Activated naive CD4-positive, alpha-beta T cell treated with anti-CD3 and anti-CD28 coated beads, Interleukin-2, amount 10 ng/mL, durations not matched to agents 7 days and 5 days (primary cell): ENCODE measurements around the gene NCKAP5.

Experiments
- CTCF ChIA-PET: fragments of 350-600 bp; sonication (Branson Sonifier 250); formaldehyde crosslinking; loops from one replicate; lab custom pipeline; 2021; ENCODE audit warnings: antibody characterized with exemption; lab: Charles Lee
- DNase-seq: peaks from one replicate; pipeline ENCODE4 v3.0.0-alpha.2; 2020
- H3K27ac Mint-ChIP-seq: one replicate; pipeline ENCODE4 v1.8.0; 2021; ENCODE audit warnings: mild to moderate bottlenecking, moderate library complexity, mixed read lengths
- H3K27me3 Mint-ChIP-seq: one replicate; pipeline ENCODE4 v1.8.0; 2021; ENCODE audit warnings: mild to moderate bottlenecking, mixed read lengths
- H3K36me3 Mint-ChIP-seq: one replicate; pipeline ENCODE4 v1.8.0; 2021; ENCODE audit warnings: mixed read lengths
- H3K4me1 Mint-ChIP-seq: one replicate; pipeline ENCODE4 v1.8.0; 2021; ENCODE audit warnings: mixed read lengths
- H3K4me3 Mint-ChIP-seq: one replicate; pipeline ENCODE4 v1.8.0; 2021; ENCODE audit warnings: mild to moderate bottlenecking, moderate library complexity, mixed read lengths
- H3K9me3 Mint-ChIP-seq: one replicate; pipeline ENCODE4 v1.8.0; 2021; ENCODE audit warnings: mixed read lengths

NCKAP5 gene

DNA sequence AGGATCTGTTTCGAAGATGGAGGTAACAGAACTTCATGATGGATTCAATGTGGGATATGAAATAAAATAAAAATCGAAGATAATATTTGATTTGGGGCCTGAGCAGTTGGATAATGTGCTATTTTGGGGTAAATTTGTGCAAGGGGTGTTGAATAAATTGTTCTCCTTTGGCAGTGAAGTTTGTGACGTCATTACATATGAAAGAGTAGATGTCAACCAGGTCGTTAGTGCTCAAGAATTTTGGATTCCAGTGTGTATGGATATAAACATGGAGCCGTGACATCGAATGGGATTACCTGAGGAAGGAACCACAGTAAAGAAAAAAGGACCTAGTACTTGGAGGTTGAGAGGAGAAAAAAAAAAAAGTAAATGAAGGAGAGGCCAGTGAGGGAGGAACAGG, 253.0 kb downstream of the NCKAP5 start:
- Mint-ChIP-seq H3K9me3 (peaks cover 3% of the 10 kb centered on the region), H3K4me1 (no peaks in the 10 kb centered on the region), H3K27ac (no peak overlapping the region), H3K4me3 (no peak overlapping the region), H3K36me3 (no peaks in the 10 kb centered on the region), H3K27me3 (no peaks in the 10 kb centered on the region)
- DNase-seq = no peak
- CTCF ChIA-PET = no interaction called here

DNA sequence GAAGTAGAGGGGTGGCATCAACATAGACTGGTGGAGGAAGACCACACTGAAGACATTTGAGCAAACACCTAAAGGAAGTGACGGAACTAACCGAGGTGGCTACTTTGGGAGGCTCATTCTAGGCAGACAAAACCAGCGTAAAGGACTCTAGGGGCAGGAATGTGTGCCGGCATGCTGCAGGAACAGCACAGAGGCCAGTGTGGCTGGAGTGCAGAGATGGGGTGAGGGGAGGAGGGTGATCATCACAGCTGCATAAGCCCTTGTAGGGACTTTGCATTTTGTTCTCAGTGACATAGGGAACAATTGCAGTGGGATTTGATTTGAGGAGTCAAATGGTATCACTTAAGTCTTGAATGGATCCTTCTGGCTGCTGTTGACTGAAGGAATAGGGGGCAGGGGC, 253.5 kb downstream of the NCKAP5 start:
- no peaks in the 10 kb centered on the region for H3K27me3 Mint-ChIP-seq
- no peak overlapping the region for H3K27ac Mint-ChIP-seq
- no peaks in the 10 kb centered on the region for H3K4me1 Mint-ChIP-seq
- H3K36me3 Mint-ChIP-seq = no peaks in the 10 kb centered on the region
- no peak for DNase-seq
- no peak overlapping the region for H3K4me3 Mint-ChIP-seq
- peaks cover 3% of the 10 kb centered on the region for H3K9me3 Mint-ChIP-seq
- CTCF ChIA-PET = no interaction called here

DNA sequence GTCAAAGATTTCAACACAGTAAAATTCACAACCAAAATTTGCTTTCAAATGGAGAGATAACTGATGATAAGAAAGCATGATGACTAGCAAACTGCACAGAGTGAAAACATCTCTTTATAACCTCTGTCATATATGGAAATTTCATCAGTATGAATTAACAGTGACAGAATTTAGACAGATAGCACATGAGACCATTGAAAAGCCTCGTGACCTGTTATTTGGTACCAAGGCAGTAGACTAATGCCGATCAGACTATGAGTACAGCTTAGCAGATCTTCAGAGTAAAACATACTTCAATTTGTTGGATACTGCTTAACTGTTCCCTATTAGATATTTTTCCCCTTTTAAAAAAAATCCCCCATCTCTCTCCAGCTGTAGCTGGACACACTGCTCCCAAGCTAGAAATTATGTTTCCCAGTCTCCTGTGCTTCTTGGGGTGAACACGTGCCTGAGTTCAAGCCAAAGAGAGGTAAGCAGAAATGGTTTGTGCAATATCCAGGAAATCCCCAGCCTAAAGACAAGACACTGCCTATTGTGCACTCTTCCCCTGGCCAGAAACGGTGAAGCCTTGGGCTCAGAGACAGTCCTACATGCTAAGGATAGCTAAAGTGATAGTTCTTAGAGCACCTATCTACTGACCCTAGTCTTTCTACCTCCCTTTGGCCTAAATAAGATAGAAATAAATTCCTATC, 256.1 kb downstream of the NCKAP5 start:
- no peak for DNase-seq
- Mint-ChIP-seq H3K36me3 (no peaks in the 10 kb centered on the region), H3K27ac (no peak overlapping the region), H3K4me1 (no peaks in the 10 kb centered on the region), H3K4me3 (no peak overlapping the region), H3K27me3 (no peaks in the 10 kb centered on the region), H3K9me3 (peaks cover 5% of the 10 kb centered on the region)
- CTCF ChIA-PET = no interaction called here

DNA sequence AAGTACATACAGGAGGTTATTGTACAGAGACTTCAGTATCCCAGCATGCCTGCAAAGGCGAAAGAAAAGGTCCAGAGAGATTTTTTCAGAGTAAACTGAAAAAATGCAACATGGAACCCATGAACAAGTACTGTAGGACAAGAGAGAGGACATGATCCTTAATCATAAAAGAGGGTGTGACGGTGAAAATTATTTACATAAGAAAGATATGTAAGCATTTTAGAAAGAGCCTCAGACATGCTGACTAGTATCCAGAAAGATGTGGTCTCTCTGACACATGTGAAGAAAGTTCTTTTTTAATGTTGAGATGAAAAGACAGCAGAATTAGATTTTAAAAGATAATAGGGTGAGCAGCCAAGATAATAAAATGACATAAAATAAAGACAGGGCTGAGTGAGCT, 262.0 kb downstream of the NCKAP5 start:
- no peak for DNase-seq
- CTCF ChIA-PET = no interaction called here
- H3K4me1 Mint-ChIP-seq = no peaks in the 10 kb centered on the region
- H3K36me3 Mint-ChIP-seq = no peaks in the 10 kb centered on the region
- H3K27me3 Mint-ChIP-seq = no peaks in the 10 kb centered on the region
- no peak overlapping the region for H3K4me3 Mint-ChIP-seq
- H3K27ac Mint-ChIP-seq = no peak overlapping the region
- H3K9me3 Mint-ChIP-seq = peaks cover 5% of the 10 kb centered on the region

DNA sequence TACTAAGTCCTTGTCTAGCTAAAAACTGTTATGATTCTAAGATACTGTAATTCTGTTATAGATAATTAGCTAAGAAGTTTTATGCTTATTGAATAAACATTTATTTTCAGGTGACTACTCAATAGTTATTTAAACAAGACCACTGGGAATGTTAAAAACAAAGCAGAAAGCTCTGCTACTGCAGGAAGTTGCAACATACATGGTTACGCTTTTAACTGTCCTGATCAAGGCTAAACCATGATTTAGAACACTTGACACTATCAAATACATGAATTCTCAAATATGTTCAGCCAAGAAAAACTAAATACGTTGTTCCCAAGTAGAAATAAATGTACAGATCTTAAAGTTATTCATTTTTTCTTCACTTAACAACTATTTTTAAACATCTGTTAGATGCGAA, 263.9 kb downstream of the NCKAP5 start:
- no peak for DNase-seq
- Mint-ChIP-seq H3K27ac (no peak overlapping the region), H3K4me3 (no peak overlapping the region), H3K9me3 (peaks cover 2% of the 10 kb centered on the region), H3K27me3 (no peaks in the 10 kb centered on the region), H3K4me1 (no peaks in the 10 kb centered on the region), H3K36me3 (no peaks in the 10 kb centered on the region)
- CTCF ChIA-PET = no interaction called here

DNA sequence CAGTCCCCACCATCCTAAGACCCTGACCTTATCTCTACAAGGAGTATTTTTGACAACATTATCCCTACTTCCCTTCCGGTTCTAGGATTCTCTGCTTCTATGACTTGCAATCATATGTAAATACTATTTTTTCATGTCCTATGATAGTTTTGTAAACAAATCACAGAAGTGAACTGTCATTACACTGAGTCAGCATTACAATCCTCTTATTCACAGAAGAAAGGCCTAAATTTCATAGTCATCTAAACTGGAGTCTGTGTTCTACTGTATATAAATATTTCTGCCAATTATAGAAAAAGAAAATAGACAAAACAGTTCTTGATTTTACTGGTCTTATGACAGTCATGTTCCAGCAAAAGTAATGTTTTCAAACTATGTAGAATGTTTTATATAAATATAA, 265.1 kb downstream of the NCKAP5 start:
- H3K27ac Mint-ChIP-seq = no peak overlapping the region
- H3K4me3 Mint-ChIP-seq = no peak overlapping the region
- no peaks in the 10 kb centered on the region for H3K4me1 Mint-ChIP-seq
- no peaks in the 10 kb centered on the region for H3K36me3 Mint-ChIP-seq
- no peaks in the 10 kb centered on the region for H3K27me3 Mint-ChIP-seq
- CTCF ChIA-PET = no interaction called here
- no peak for DNase-seq
- H3K9me3 Mint-ChIP-seq = peaks cover 4% of the 10 kb centered on the region

DNA sequence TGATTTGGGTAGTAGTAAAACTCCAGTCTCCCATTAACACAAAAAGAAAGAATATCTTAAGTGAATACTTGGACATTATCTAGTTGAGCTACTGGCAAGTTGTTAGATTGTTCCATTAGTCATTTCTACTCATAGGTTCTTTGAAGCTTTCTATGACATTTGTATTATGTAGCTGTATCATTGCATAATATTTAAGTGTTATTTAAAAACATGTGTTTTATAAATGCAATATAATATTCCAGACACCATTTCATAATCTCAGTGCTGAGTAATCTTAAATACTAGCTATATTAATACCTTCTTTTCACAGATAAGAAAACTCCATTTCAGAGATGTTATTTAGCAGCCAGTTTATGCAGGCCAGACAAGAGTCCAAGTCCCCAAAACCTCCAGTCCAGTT, 271.9 kb downstream of the NCKAP5 start:
- H3K27ac Mint-ChIP-seq = no peak overlapping the region
- H3K4me3 Mint-ChIP-seq = no peak overlapping the region
- no peaks in the 10 kb centered on the region for H3K27me3 Mint-ChIP-seq
- no peak for DNase-seq
- no peaks in the 10 kb centered on the region for H3K36me3 Mint-ChIP-seq
- CTCF ChIA-PET = no interaction called here
- H3K9me3 Mint-ChIP-seq = peaks cover 2% of the 10 kb centered on the region
- H3K4me1 Mint-ChIP-seq = no peaks in the 10 kb centered on the region

DNA sequence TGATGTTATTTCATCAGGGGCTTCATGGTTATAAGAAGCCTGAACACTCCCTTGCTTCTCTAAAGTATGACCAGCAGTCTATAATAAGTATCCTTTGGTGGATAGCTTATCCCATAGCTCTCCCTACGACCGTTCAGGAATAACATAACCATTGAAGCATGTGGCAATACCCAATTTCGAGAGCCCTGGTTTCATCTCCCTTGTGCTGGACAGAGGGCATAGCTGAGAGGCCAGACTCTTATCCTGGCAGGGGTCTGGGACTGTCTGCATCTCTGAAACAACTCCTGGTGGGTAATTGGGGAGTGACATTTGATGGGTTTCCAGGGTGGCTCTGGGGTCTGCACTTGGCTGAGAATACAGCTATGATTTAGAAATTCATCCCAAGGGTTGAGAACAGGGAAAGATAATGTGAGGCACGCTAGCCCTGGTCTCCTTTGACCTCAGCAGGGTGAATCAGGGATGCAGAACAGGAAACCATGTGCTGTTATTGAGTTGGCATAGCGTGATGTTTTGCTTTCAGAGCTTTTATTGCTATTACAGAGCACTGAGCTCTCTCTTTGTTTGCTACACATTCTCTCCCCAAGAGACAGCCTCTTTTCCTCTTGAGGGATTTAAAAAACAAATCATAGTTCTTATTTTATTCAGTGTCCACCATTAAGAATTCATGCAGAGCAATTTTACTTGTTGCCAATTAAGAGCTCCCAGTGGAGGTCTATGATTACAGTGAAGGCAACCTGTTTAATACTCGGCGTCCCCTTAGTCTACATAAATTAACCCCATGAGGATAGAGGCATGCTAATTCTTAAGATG, 274.5 kb downstream of the NCKAP5 start:
- H3K4me1 Mint-ChIP-seq = no peaks in the 10 kb centered on the region
- H3K27me3 Mint-ChIP-seq = no peaks in the 10 kb centered on the region
- H3K4me3 Mint-ChIP-seq = no peak overlapping the region
- H3K27ac Mint-ChIP-seq = no peak overlapping the region
- no peak for DNase-seq
- no peaks in the 10 kb centered on the region for H3K9me3 Mint-ChIP-seq
- H3K36me3 Mint-ChIP-seq = no peaks in the 10 kb centered on the region
- CTCF ChIA-PET = no interaction called here

DNA sequence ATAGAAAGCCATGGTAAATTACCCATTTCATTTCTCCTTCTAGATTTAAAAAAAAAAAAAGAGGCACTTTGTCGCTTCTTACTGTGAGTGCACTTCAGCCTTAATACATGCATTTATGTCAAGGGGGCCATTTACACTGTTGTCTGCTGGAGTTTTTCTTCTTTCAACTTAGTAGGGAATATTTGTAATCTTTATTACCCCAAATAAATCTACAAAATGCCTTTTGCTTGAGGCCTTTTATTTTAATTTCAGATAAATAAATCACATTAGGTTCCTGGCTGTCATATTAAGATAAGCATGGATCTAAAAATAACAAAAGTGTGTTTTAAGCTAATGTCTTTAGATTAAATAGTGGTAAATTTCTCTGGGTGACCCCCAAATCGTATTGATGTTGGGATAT, 276.0 kb downstream of the NCKAP5 start:
- H3K9me3 Mint-ChIP-seq = no peaks in the 10 kb centered on the region
- H3K4me1 Mint-ChIP-seq = no peaks in the 10 kb centered on the region
- CTCF ChIA-PET = no interaction called here
- no peaks in the 10 kb centered on the region for H3K27me3 Mint-ChIP-seq
- H3K36me3 Mint-ChIP-seq = no peaks in the 10 kb centered on the region
- DNase-seq = no peak
- H3K27ac Mint-ChIP-seq = no peak overlapping the region
- no peak overlapping the region for H3K4me3 Mint-ChIP-seq

DNA sequence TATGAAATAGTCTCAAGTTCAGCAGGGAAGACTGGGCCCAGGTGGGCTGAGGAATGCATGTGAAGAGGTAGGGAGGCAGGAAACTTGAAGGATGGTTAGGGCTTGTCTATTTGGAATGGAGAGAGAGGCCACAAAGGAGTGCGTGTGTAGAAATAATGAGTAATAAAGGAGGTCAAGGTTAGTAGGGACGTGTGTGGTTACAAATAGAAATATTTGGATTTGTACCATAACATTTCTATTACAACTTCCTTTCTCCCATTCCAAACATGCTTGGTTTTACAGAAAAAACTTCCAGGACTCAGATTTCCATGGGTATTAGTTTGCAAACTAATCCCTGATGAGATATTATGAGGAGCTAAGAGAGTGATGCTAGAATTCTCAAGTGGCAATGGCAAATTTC, 280.6 kb downstream of the NCKAP5 start:
- H3K9me3 Mint-ChIP-seq = no peaks in the 10 kb centered on the region
- DNase-seq = no peak
- no peaks in the 10 kb centered on the region for H3K36me3 Mint-ChIP-seq
- H3K4me1 Mint-ChIP-seq = no peaks in the 10 kb centered on the region
- H3K27ac Mint-ChIP-seq = no peak overlapping the region
- no peak overlapping the region for H3K4me3 Mint-ChIP-seq
- H3K27me3 Mint-ChIP-seq = no peaks in the 10 kb centered on the region
- CTCF ChIA-PET = no interaction called here

DNA sequence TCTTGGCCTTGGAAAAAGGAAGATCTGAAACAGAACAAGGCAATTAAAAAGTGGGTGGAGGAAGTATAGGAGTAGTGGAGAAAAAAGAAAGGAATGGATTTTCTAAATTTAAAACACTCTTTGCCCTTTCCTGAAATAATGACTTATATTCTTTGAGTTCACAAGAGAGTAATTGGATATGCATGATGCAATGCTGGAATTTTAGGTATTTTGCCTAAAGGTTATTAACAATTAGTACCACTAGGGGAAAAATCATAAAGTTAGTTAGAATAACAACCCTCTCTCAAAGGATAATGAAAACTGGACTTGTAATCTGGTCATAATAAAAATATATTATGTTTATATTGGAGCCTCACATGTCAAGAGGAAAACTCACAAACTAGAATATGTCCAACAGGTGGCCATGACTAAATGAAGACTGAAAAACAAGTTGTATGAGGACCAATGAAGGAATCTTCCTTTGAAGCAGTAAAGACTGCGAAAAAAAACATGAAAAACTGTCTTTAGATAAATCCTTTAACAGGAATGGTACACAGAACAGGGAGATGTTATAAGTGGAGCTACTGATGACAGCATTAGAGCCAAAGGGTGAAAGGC, 281.8 kb downstream of the NCKAP5 start:
- Mint-ChIP-seq H3K9me3 (no peaks in the 10 kb centered on the region), H3K27me3 (no peaks in the 10 kb centered on the region), H3K4me1 (no peaks in the 10 kb centered on the region), H3K36me3 (no peaks in the 10 kb centered on the region), H3K27ac (no peak overlapping the region), H3K4me3 (no peak overlapping the region)
- CTCF ChIA-PET = no interaction called here
- no peak for DNase-seq

DNA sequence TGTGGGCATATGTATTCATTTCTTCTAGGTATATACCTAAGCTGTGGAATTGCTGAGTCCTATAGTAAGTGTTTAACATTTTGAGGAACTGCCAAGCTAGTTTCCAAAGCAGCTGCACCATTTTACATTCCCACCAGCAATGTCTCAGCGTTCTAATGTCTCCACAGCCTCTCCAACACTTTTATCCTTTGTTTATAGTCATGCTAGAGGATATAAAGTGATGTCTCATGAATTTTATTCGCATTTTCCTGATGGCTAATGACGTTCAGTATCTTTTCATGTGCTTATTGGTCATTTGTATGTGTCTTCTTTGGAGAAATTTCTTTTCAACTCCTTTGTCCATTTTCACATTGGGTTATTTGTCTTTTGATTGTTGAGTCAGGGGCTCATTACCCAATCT, 295.2 kb downstream of the NCKAP5 start:
- Mint-ChIP-seq H3K4me1 (no peaks in the 10 kb centered on the region), H3K9me3 (no peaks in the 10 kb centered on the region), H3K27me3 (no peaks in the 10 kb centered on the region), H3K4me3 (no peak overlapping the region), H3K27ac (no peak overlapping the region), H3K36me3 (no peaks in the 10 kb centered on the region)
- CTCF ChIA-PET = no interaction called here
- no peak for DNase-seq

DNA sequence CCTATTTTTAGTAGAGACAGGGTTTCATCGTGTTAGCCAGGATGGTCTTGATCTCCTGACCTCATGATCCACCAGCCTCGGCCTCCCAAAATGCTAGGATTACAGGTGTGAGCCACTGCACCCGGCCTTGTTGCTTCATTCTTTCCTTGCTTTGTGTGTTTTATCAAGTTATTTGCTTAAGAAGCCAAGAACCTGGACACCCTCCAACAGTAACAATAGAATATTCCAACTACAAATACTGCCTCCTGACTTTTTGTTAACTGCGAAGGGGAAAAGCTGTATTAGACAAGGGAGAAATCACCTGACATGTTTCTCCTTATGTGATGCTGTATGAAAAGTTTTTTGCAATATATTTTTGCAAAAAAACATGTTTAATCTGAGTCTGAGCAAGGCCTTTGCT, 297.2 kb downstream of the NCKAP5 start:
- DNase-seq = no peak

DNA sequence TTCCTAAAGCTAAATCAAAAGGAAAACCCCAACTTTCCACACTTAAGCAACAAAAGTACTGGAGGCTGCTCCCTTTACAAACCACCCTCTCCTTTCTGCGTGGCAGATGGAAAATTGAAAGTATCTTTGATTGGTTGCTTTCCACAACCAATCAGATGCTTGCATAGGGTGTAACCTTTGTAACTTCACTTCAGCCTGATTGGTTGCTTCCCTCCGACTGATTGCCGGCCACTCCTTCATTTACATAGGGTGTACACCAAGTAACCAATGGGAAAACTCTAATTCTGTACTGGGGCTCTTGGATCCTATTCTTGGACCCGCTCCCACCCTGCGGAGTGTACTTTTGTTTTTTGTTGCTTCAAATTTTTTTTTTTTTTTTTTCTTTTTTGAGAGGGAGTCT, 297.7 kb downstream of the NCKAP5 start:
- CTCF ChIA-PET = no interaction called here
- no peaks in the 10 kb centered on the region for H3K9me3 Mint-ChIP-seq
- no peak overlapping the region for H3K4me3 Mint-ChIP-seq
- H3K4me1 Mint-ChIP-seq = no peaks in the 10 kb centered on the region
- peaks cover 10% of the 10 kb centered on the region for H3K27me3 Mint-ChIP-seq
- DNase-seq = no peak
- no peak overlapping the region for H3K27ac Mint-ChIP-seq
- no peaks in the 10 kb centered on the region for H3K36me3 Mint-ChIP-seq

More for the DNA sequence above, 297.2 kb downstream of the NCKAP5 start:
- CTCF ChIA-PET = no interaction called here
- no peaks in the 10 kb centered on the region for H3K36me3 Mint-ChIP-seq
- no peaks in the 10 kb centered on the region for H3K4me1 Mint-ChIP-seq
- H3K9me3 Mint-ChIP-seq = no peaks in the 10 kb centered on the region
- peaks cover 5% of the 10 kb centered on the region for H3K27me3 Mint-ChIP-seq
- no peak overlapping the region for H3K4me3 Mint-ChIP-seq
- H3K27ac Mint-ChIP-seq = no peak overlapping the region
